SH-SY5Y (cell line): Measurements from ENCODE around the gene TRPC6.

Source experiments
- GATA2 ChIP-seq: IDR thresholded peaks from 2 replicates; pipeline ENCODE4 v1.6.1; 2011; ENCODE audit warnings: mild to moderate bottlenecking, low read depth, low read length
- GATA3 ChIP-seq: IDR thresholded peaks from 2 replicates; pipeline ENCODE4 v1.6.1; 2011; ENCODE audit warnings: low read depth, mild to moderate bottlenecking, low read length, moderate library complexity

GRCh38 chr11:101439488-101439887 is 144.3 kb downstream of the TRPC6 start:
- TF ChIP-seq GATA2, result no peak
- TF ChIP-seq GATA3, result no peak
